ENCODE measurements around the gene MAP2K1.

MAP2K1 gene

GRCh38 chr15:66505818-66506217 is 119.1 kb downstream of the MAP2K1 start:
- no peak for DNase-seq (ENCODE audit: low read depth in 1 of 2, low spot score in 1 of 2)
- peak overlapping the region; percentile 99 for H3K27ac ChIP-seq (replicated peaks)
- no peak for TF ChIP-seq POLR2AphosphoS5 (IDR thresholded peaks at IDR 0.05; ENCODE audit: low read depth)

GRCh38 chr15:66508293-66508883 is 121.7 kb downstream of the MAP2K1 start:
- Histone ChIP-seq H3K27ac (replicated peaks) (no peak overlapping the region), H3K27me3 (ENCODE audit: insufficient read depth, poor library complexity, severe bottlenecking) (no peaks in the 10 kb centered on the region), H3K4me3 (replicated peaks; ENCODE audit: insufficient read depth, low read length) (no peak overlapping the region)
- TF ChIP-seq GABPA (IDR thresholded peaks at IDR 0.05; ENCODE audit: low read depth) = no peak
- TF ChIP-seq POLR2AphosphoS5 (IDR thresholded peaks at IDR 0.05; ENCODE audit: low read depth) = no peak
- no peak for TF ChIP-seq CTCF (IDR thresholded peaks at IDR 0.05; ENCODE audit: insufficient read depth, low read length)
- no peak for TF ChIP-seq REST (IDR thresholded peaks at IDR 0.05; ENCODE audit: insufficient replicate concordance, low read depth)
- no peak for TF ChIP-seq SPI1 (IDR thresholded peaks at IDR 0.05; ENCODE audit: borderline replicate concordance, low read depth)
- DNase-seq (ENCODE audit: low read depth in 1 of 2, low spot score in 1 of 2) = no peak

More at GRCh38 chr15:66505818-66506217, 119.1 kb downstream of the MAP2K1 start:
- H3K27me3 ChIP-seq (ENCODE audit: insufficient read depth, poor library complexity, severe bottlenecking) = no peaks in the 10 kb centered on the region
- peak overlapping the region; percentile 86 for H3K4me3 ChIP-seq (replicated peaks; ENCODE audit: insufficient read depth, low read length)

- no peak for DNase-seq (ENCODE audit: low read depth in 1 of 2, low spot score in 1 of 2)
- Histone ChIP-seq H3K4me3 (replicated peaks; ENCODE audit: insufficient read depth, low read length) (no peak overlapping the region), H3K27me3 (ENCODE audit: insufficient read depth, poor library complexity, severe bottlenecking) (no peaks in the 10 kb centered on the region), H3K27ac (replicated peaks) (no peak overlapping the region)
- TF ChIP-seq SPI1 (IDR thresholded peaks at IDR 0.05; ENCODE audit: borderline replicate concordance, low read depth) (no peak), REST (IDR thresholded peaks at IDR 0.05; ENCODE audit: insufficient replicate concordance, low read depth) (no peak), GABPA (IDR thresholded peaks at IDR 0.05; ENCODE audit: low read depth) (no peak)
These were observed 127.9 kb downstream of the MAP2K1 start for GRCh38 chr15:66514586-66514985.

GRCh38 chr15:66515901-66516322 is 129.2 kb downstream of the MAP2K1 start:
- DNase-seq (ENCODE audit: low read depth in 1 of 2, low spot score in 1 of 2) = no peak
- Histone ChIP-seq H3K27me3 (ENCODE audit: insufficient read depth, poor library complexity, severe bottlenecking) (no peaks in the 10 kb centered on the region), H3K27ac (replicated peaks) (no peak overlapping the region), H3K4me3 (replicated peaks; ENCODE audit: insufficient read depth, low read length) (no peak overlapping the region)
- TF ChIP-seq GABPA (IDR thresholded peaks at IDR 0.05; ENCODE audit: low read depth) (no peak), CTCF (IDR thresholded peaks at IDR 0.05; ENCODE audit: insufficient read depth, low read length) (no peak), REST (IDR thresholded peaks at IDR 0.05; ENCODE audit: insufficient replicate concordance, low read depth) (no peak), POLR2AphosphoS5 (IDR thresholded peaks at IDR 0.05; ENCODE audit: low read depth) (no peak), SPI1 (IDR thresholded peaks at IDR 0.05; ENCODE audit: borderline replicate concordance, low read depth) (no peak)

All from HL-60 (cell line).